GM23338 (cell line): ENCODE data around the gene TCP11. TPM values are rescaled to one million over a fixed set of nuclear protein-coding genes. Genes with fewer than 3 reads are reported as not detected.

Experiments
- ATAC-seq: fragments of 200-7000 bp; cut with Tn5 transposase; 3 replicates; pipeline ENCODE4 v1.9.1; 2020
- DNase-seq: peaks from one replicate; pipeline ENCODE4 v3.0.0-alpha.2; 2015; ENCODE audit warnings: low spot score
- H2AFZ ChIP-seq: fragments of 200-600 bp; sonication (generic); 2 replicates; pipeline ENCODE4 v1.8.0; 2016; ENCODE audit warnings: antibody characterized with exemption, mild to moderate bottlenecking, moderate library complexity
- H3F3A ChIP-seq: fragments of 200-600 bp; sonication (generic); replicated peaks from 2 replicates; pipeline ENCODE4 v1.8.0; 2017; ENCODE audit warnings: antibody characterized with exemption, mixed run types, low read depth
- H3K27ac ChIP-seq: fragments of 200-600 bp; sonication (generic); 2 replicates; pipeline ENCODE4 v1.6.1; 2016; ENCODE audit warnings: low read depth
- H3K27me3 ChIP-seq: fragments of 200-600 bp; sonication (generic); 2 replicates; pipeline ENCODE4 v1.8.0; 2016; ENCODE audit warnings: mild to moderate bottlenecking, mixed run types, moderate library complexity; ENCODE audit not compliant: insufficient read depth
- H3K36me3 ChIP-seq: fragments of 200-600 bp; sonication (generic); 2 replicates; pipeline ENCODE4 v1.8.0; 2016; ENCODE audit warnings: mild to moderate bottlenecking; ENCODE audit not compliant: insufficient read depth
- H3K4me1 ChIP-seq: fragments of 200-600 bp; sonication (generic); 2 replicates; pipeline ENCODE4 v1.8.0; 2016; ENCODE audit warnings: mild to moderate bottlenecking, moderate library complexity; ENCODE audit not compliant: insufficient read depth
- H3K4me2 ChIP-seq: fragments of 200-600 bp; sonication (generic); 2 replicates; pipeline ENCODE4 v1.7.1; 2017; ENCODE audit warnings: mixed run types
- H3K4me3 ChIP-seq: fragments of 200-600 bp; sonication (generic); 2 replicates; pipeline ENCODE4 v1.6.1; 2016; ENCODE audit warnings: mixed run types
- H3K79me2 ChIP-seq: fragments of 200-600 bp; sonication (generic); replicated peaks from 2 replicates; pipeline ENCODE4 v1.8.0; 2017; ENCODE audit warnings: mild to moderate bottlenecking; ENCODE audit not compliant: insufficient read depth
- H3K9me2 ChIP-seq: fragments of 200-600 bp; sonication (generic); 2 replicates; pipeline ENCODE4 v1.8.0; 2017; ENCODE audit not compliant: insufficient read depth
- H4K20me1 ChIP-seq: fragments of 200-600 bp; sonication (generic); replicated peaks from 2 replicates; pipeline ENCODE4 v1.8.0; 2017; ENCODE audit warnings: mild to moderate bottlenecking; ENCODE audit not compliant: insufficient read depth
- H3K27ac Mint-ChIP-seq: 2 replicates; pipeline ENCODE4 v1.8.0; 2020; ENCODE audit warnings: inconsistent platforms, mild to moderate bottlenecking, moderate library complexity, mixed read lengths
- H3K27me3 Mint-ChIP-seq: 3 replicates; pipeline ENCODE4 v1.8.0; 2022; ENCODE audit warnings: low read depth, mild to moderate bottlenecking, moderate library complexity, mixed read lengths, inconsistent platforms; ENCODE audit not compliant: insufficient read depth, poor library complexity
- H3K36me3 Mint-ChIP-seq: 3 replicates; pipeline ENCODE4 v1.8.0; 2021; ENCODE audit warnings: low read depth, mild to moderate bottlenecking, inconsistent platforms, moderate library complexity, mixed read lengths
- H3K4me1 Mint-ChIP-seq: 3 replicates; pipeline ENCODE4 v1.8.0; 2020; ENCODE audit warnings: mild to moderate bottlenecking, inconsistent platforms, mixed read lengths
- H3K4me3 Mint-ChIP-seq: 3 replicates; pipeline ENCODE4 v1.8.0; 2021; ENCODE audit warnings: moderate library complexity, mild to moderate bottlenecking, inconsistent platforms, mixed read lengths
- H3K9me3 Mint-ChIP-seq: 3 replicates; pipeline ENCODE4 v1.8.0; 2020; ENCODE audit warnings: moderate library complexity, mild to moderate bottlenecking, inconsistent platforms, mixed read lengths
- CREB1 ChIP-seq: fragments of 250-450 bp; sonication (Bioruptor Pico); IDR thresholded peaks from 2 replicates; pipeline ENCODE4 v1.5.0; 2020; ENCODE audit warnings: low read depth, mild to moderate bottlenecking, moderate library complexity
- EZH2 ChIP-seq: fragments of 200-600 bp; sonication (generic); IDR thresholded peaks from one replicate; pipeline ENCODE4 v1.8.0; 2017; ENCODE audit warnings: antibody characterized with exemption, mild to moderate bottlenecking, low read depth; ENCODE audit not compliant: unreplicated experiment
- NANOG ChIP-seq: IDR thresholded peaks from 2 replicates; pipeline ENCODE4 v1.6.1; 2016; ENCODE audit warnings: antibody characterized with exemption, borderline replicate concordance
- REST ChIP-seq: IDR thresholded peaks from one replicate; pipeline ENCODE4 v1.6.1; 2018; ENCODE audit warnings: antibody characterized with exemption; ENCODE audit not compliant: unreplicated experiment
- STAT1 ChIP-seq: IDR thresholded peaks from one replicate; pipeline ENCODE4 v1.6.1; 2016; ENCODE audit warnings: antibody characterized with exemption; ENCODE audit not compliant: unreplicated experiment
- ZNF114 ChIP-seq: fragments of 250-450 bp; sonication (Bioruptor Pico); IDR thresholded peaks from 2 replicates; pipeline ENCODE4 v1.5.0; 2020; ENCODE audit warnings: mild to moderate bottlenecking, moderate library complexity
- polyA plus RNA-seq: library from polyadenylated mRNA; unstranded; fragments of >200 nt; fragmentation: Nextera tagmentation; extraction: Ambion mirVana; gene quantifications from 2 replicates; pipeline ENCODE4 v1.2.1, GENCODE V29; 2016
- total RNA-seq: library from RNA; depleted of rRNA; stranded (reverse); fragments of >200 nt; shearing (Covaris generic); gene quantifications from 2 replicates; pipeline ENCODE4 v1.2.3, GENCODE V29; 2014
- TF ChIP-seq, protein P1 (sequence below): IDR thresholded peaks from 2 replicates; pipeline ENCODE4 v1.6.1; 2016; ENCODE audit warnings: antibody characterized with exemption

TCP11 gene
- total and polyA plus RNA-seq, 2 experiments from 2014 or later: not detected

DNA sequence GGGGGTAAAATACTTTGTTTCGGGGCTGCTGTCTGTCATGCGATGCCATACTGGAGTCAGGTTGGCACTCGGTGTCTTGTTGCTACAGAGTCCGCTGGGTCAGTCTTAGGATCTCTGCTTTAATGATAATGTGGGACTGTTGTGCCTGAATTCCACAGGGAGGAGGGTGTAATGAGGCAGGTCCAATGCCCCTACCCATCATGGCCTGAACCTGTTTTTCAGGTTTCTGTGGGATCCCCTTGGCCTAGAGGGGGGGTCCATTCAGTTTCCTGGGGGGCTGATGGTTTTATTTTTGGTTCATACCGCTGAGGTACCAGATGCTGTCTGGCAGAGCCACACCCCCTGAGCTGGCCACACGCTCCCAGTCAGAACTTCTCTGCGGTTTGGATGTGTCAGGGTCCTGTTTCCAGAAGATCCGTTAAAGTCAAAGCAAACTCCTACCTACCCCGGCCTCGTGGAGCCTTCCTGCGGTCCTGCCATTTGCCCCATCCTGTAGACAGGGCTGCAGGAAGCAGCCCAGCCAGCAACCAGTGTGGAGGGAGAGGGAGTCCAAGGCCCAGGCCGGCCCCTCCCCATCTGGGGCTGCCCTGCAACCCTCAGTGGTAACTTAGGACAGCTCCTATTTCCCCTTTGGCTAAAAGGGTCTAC lies 69.7 kb downstream of the TCP11 start:
- no peaks in the 10 kb centered on the region for H3K79me2 ChIP-seq
- Mint-ChIP-seq H3K4me1 (peaks cover 48% of the 10 kb centered on the region), H3K9me3 (no peaks in the 10 kb centered on the region), H3K27ac (peak overlapping the region; percentile 84), H3K27me3 (peaks cover 16% of the 10 kb centered on the region), H3K4me3 (peak overlapping the region; percentile 32; the same call in 2 of the 3 replicates), H3K36me3 (peaks cover 11% of the 10 kb centered on the region; the same call in 2 of the 3 replicates)
- peak overlapping the region; percentile 49 for H3K4me2 ChIP-seq
- H3K36me3 ChIP-seq: no peaks in the 10 kb centered on the region
- peak; percentile 84 for ATAC-seq
- peak overlapping the region; percentile 65; the same call in 1 of the 2 replicates for H3K27ac ChIP-seq
- TF ChIP-seq REST (no peak), CREB1 (CRISPR knock-in tag) (peak; percentile 31; the same call in 1 of the 2 replicates)
- H3K27me3 ChIP-seq: no peaks in the 10 kb centered on the region
- H4K20me1 ChIP-seq: no peaks in the 10 kb centered on the region
- H3F3A ChIP-seq: no peaks in the 10 kb centered on the region
- peak; percentile 66 for DNase-seq
- H3K4me1 ChIP-seq: peaks cover 26% of the 10 kb centered on the region
- H3K4me3 ChIP-seq: no peak overlapping the region
- H2AFZ ChIP-seq: no peak overlapping the region
- H3K9me2 ChIP-seq: no peaks in the 10 kb centered on the region

- no peaks in the 10 kb centered on the region for H3K9me2 ChIP-seq
- H3K36me3 ChIP-seq: no peaks in the 10 kb centered on the region
- H3K4me1 ChIP-seq: peaks cover 26% of the 10 kb centered on the region
- no peak overlapping the region for H3K27ac ChIP-seq
- Mint-ChIP-seq H3K27me3 (peaks cover 16% of the 10 kb centered on the region), H3K9me3 (no peaks in the 10 kb centered on the region), H3K4me3 (no peak overlapping the region; the same call in 2 of the 3 replicates), H3K36me3 (peaks cover 17% of the 10 kb centered on the region; the same call in 2 of the 3 replicates), H3K27ac (peak overlapping the region; percentile 21; the same call in 1 of the 2 replicates), H3K4me1 (peaks cover 50% of the 10 kb centered on the region)
- H3K4me3 ChIP-seq: no peak overlapping the region
- H3K4me2 ChIP-seq: no peak overlapping the region
- no peaks in the 10 kb centered on the region for H3F3A ChIP-seq
- no peaks in the 10 kb centered on the region for H3K27me3 ChIP-seq
- no peaks in the 10 kb centered on the region for H3K79me2 ChIP-seq
- H4K20me1 ChIP-seq: no peaks in the 10 kb centered on the region
- DNase-seq (no peak), ATAC-seq (peak; percentile 7; the same call in 2 of the 3 replicates)
- H2AFZ ChIP-seq: no peak overlapping the region
- no peak for TF ChIP-seq STAT1
- no peak for TF ChIP-seq NANOG
- TF ChIP-seq, protein P1, sequence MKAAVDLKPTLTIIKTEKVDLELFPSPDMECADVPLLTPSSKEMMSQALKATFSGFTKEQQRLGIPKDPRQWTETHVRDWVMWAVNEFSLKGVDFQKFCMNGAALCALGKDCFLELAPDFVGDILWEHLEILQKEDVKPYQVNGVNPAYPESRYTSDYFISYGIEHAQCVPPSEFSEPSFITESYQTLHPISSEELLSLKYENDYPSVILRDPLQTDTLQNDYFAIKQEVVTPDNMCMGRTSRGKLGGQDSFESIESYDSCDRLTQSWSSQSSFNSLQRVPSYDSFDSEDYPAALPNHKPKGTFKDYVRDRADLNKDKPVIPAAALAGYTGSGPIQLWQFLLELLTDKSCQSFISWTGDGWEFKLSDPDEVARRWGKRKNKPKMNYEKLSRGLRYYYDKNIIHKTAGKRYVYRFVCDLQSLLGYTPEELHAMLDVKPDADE: no peak
- no peak for TF ChIP-seq EZH2
- no peak for TF ChIP-seq REST
- TF ChIP-seq ZNF114: no peak
Measured at GRCh38 chr6:35070111-35070510, 71.0 kb downstream of the TCP11 start.
